A549 (cell line): ENCODE data around the gene CPNE7. TPM values are rescaled to one million over a fixed set of nuclear protein-coding genes. Genes with fewer than 3 reads are reported as not detected.
"Not testable (repeated sequence)": the region's sequence is repeated elsewhere in the genome, so short reads cannot be mapped to it uniquely, and the experiment has no call there.

Source experiments
- ATAC-seq, 2 experiments: fragments of 200-7000 bp in 1 of 2; fragments of >200 bp in 1 of 2; cut with Nextera tagmentation in 1 of 2; cut with Tn5 transposase in 1 of 2; 3 replicates each; pipeline versions ENCODE4 v1.8.0 to v1.9.1; 2018 to 2020; ENCODE audit warnings: mild to moderate bottlenecking in 1 of 2, moderate library complexity in 1 of 2
- CTCF ChIA-PET: fragments of 300-600 bp; sonication (Branson Sonifier 250); formaldehyde crosslinking; extraction: SDS; loops from one replicate; lab custom pipeline; 2021; ENCODE audit warnings: antibody characterized with exemption, inconsistent platforms; lab: Yijun Ruan, JAX
- POLR2A ChIA-PET: fragments of 350-600 bp; formaldehyde crosslinking; extraction: SDS; loops from one replicate; lab custom pipeline; 2021; ENCODE audit warnings: antibody characterized with exemption, inconsistent platforms; lab: Yijun Ruan, JAX
- DNase-seq, 2 experiments: peaks; one replicate each; pipeline versions ENCODE4 v3.0.0 to v3.0.0-alpha.2; 2011 to 2016; ENCODE audit warnings: low read depth in 1 of 2, low spot score in 1 of 2
- FAIRE-seq: peaks from 2 replicates; lab custom pipeline; 2011; peaks lifted over from hg19 to GRCh38; lab: Jason Lieb, UNC
- H3K27ac ChIP-seq, 2 experiments: fragments of >200 bp; sonication (Bioruptor Twin); formaldehyde crosslinking; 3 replicates each; pipeline ENCODE4 v1.5.1; 2016 to 2017
- H3K4me1 ChIP-seq: fragments of >200 bp; sonication (Bioruptor Twin); formaldehyde crosslinking; 3 replicates; pipeline ENCODE4 v1.6.1; 2016
- H3K4me2 ChIP-seq: fragments of >200 bp; sonication (Bioruptor Twin); formaldehyde crosslinking; 3 replicates; pipeline ENCODE4 v1.6.1; 2016
- H3K4me3 ChIP-seq: fragments of >200 bp; sonication (Bioruptor Twin); formaldehyde crosslinking; 3 replicates; pipeline ENCODE4 v1.5.1; 2016
- H3K9me3 ChIP-seq: fragments of >200 bp; sonication (Bioruptor Twin); formaldehyde crosslinking; 3 replicates; pipeline ENCODE4 v1.6.1; 2016
- CEBPB ChIP-seq, 2 experiments: fragments of >200 bp in 1 of 2; sonication (Bioruptor Twin) in 1 of 2; formaldehyde crosslinking in 1 of 2; IDR thresholded peaks; 2 replicates each; pipeline ENCODE4 v1.6.1; 2012 to 2016
- CHD2 ChIP-seq: fragments of 150-350 bp; IDR thresholded peaks from 2 replicates; pipeline ENCODE4 v1.6.1; 2014; ENCODE audit warnings: low read length; ENCODE audit not compliant: partially characterized antibody
- FOSB ChIP-seq: fragments of 250-450 bp; sonication (Bioruptor Pico); IDR thresholded peaks from 2 replicates; pipeline ENCODE4 v1.5.0; 2020; ENCODE audit warnings: mild to moderate bottlenecking, moderate library complexity
- FOXS1 ChIP-seq: fragments of 250-450 bp; sonication (Bioruptor Pico); IDR thresholded peaks from 2 replicates; pipeline ENCODE4 v1.5.0; 2020; ENCODE audit warnings: mild to moderate bottlenecking, moderate library complexity
- GATA3 ChIP-seq: IDR thresholded peaks from 2 replicates; pipeline ENCODE4 v1.6.1; 2012; ENCODE audit warnings: borderline replicate concordance
- HDAC2 ChIP-seq: fragments of 200-600 bp; sonication (generic); IDR thresholded peaks from 2 replicates; pipeline ENCODE4 v1.6.1; 2016
- HOXB5 ChIP-seq: fragments of 250-450 bp; sonication (Bioruptor Pico); IDR thresholded peaks from 2 replicates; pipeline ENCODE4 v1.5.0; 2020; ENCODE audit warnings: mild to moderate bottlenecking, moderate library complexity
- JUN ChIP-seq, 2 experiments: fragments of >200 bp; sonication (Bioruptor Twin); formaldehyde crosslinking; IDR thresholded peaks; 2 replicates in 1 of 2; 3 replicates in 1 of 2; pipeline ENCODE4 v1.6.1; 2016 to 2017
- KDM1A ChIP-seq: fragments of 200-600 bp; sonication (generic); IDR thresholded peaks from 2 replicates; pipeline ENCODE4 v1.6.1; 2016; ENCODE audit warnings: low read depth, mild to moderate bottlenecking
- POLR2A ChIP-seq: IDR thresholded peaks from 2 replicates; pipeline ENCODE4 v1.6.1; 2012; ENCODE audit warnings: mild to moderate bottlenecking, low read length
- RNF2 ChIP-seq: fragments of 200-600 bp; sonication (generic); IDR thresholded peaks from 2 replicates; pipeline ENCODE4 v1.6.1; 2016; ENCODE audit warnings: low read depth, mild to moderate bottlenecking, antibody characterized with exemption, moderate library complexity, borderline replicate concordance
- TP53 ChIP-seq: fragments of 250-450 bp; sonication (Bioruptor Pico); IDR thresholded peaks from 2 replicates; pipeline ENCODE4 v1.5.0; 2021; ENCODE audit warnings: mild to moderate bottlenecking, moderate library complexity
- ZFP36 ChIP-seq: fragments of 450-650 bp; IDR thresholded peaks from 2 replicates; pipeline ENCODE4 v1.6.1; 2014; ENCODE audit warnings: borderline replicate concordance; ENCODE audit not compliant: partially characterized antibody
- ZNF302 ChIP-seq: fragments of 250-450 bp; sonication (Bioruptor Pico); IDR thresholded peaks from 2 replicates; pipeline ENCODE4 v1.9.0; 2021; ENCODE audit warnings: inconsistent platforms, mild to moderate bottlenecking, moderate library complexity
- WGBS: methylation state at CpG from one replicate; pipeline ENCODE4 v1.1.6; 2017; ENCODE audit errors: missing lambda C conversion rate; 5-methylcytosine and 5-hydroxymethylcytosine counted together
- polyA plus RNA-seq, 4 experiments: library from polyadenylated mRNA; depleted of rRNA in 3 of 4; stranded (reverse); fragments of >200 nt; fragmentation: RNase III in 1 of 4; extraction: RNeasy Plus Mini Kit Qiagen cat#74134 plus additional on column Dnase treatment in 1 of 4; gene quantifications; 2 replicates in 3 of 4; 3 replicates in 1 of 4; pipeline ENCODE4 v1.2.3, GENCODE V29; 2011 to 2017
- TF ChIP-seq, protein P1 (sequence below): fragments of >200 bp; sonication (Bioruptor Twin); formaldehyde crosslinking; IDR thresholded peaks from 3 replicates; pipeline ENCODE4 v1.6.1; 2016
- TF ChIP-seq, protein P2 (sequence below): fragments of 250-450 bp; sonication (Bioruptor Pico); IDR thresholded peaks from 2 replicates; pipeline ENCODE4 v1.5.0; 2020; ENCODE audit warnings: low read depth, mild to moderate bottlenecking, moderate library complexity

Gene CPNE7
- polyA plus RNA-seq, 2 of the 4 experiments (the other 2 are of a cell fraction), result 22.8 to 45.2 TPM

GRCh38 chr16:89569506-89570341 is 5.8 kb upstream of the CPNE7 start:
- DNase-seq (no peak), FAIRE-seq (no peak), ATAC-seq (peak; percentile 1 to 7; a peak in 4 of 6 replicates)
- H3K27ac ChIP-seq, result no peak overlapping the region
- H3K4me3 ChIP-seq, result no peak overlapping the region
- H3K4me2 ChIP-seq, result no peak overlapping the region
- H3K4me1 ChIP-seq, result peaks cover 22% of the 10 kb centered on the region
- ChIA-PET CTCF (interaction anchor here (0.9 to 4.9 kb wide), 3 partner anchors 72 to 111 kb away, joined by 3 to 25 read pairs (median 4); no protein-coding TSS in a partner anchor), POLR2A (interaction anchor here (0.8 kb wide), 1 partner anchor 130 kb away, joined by 3 read pairs; no protein-coding TSS in a partner anchor)
- no peaks in the 10 kb centered on the region for H3K9me3 ChIP-seq
- 65% methylated on average over 14 of the region's 23 CpGs for WGBS
- TF ChIP-seq POLR2A, result no peak
- TF ChIP-seq, protein P1, sequence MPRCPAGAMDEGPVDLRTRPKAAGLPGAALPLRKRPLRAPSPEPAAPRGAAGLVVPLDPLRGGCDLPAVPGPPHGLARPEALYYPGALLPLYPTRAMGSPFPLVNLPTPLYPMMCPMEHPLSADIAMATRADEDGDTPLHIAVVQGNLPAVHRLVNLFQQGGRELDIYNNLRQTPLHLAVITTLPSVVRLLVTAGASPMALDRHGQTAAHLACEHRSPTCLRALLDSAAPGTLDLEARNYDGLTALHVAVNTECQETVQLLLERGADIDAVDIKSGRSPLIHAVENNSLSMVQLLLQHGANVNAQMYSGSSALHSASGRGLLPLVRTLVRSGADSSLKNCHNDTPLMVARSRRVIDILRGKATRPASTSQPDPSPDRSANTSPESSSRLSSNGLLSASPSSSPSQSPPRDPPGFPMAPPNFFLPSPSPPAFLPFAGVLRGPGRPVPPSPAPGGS, result no peak
- no peak for TF ChIP-seq HDAC2

DNA sequence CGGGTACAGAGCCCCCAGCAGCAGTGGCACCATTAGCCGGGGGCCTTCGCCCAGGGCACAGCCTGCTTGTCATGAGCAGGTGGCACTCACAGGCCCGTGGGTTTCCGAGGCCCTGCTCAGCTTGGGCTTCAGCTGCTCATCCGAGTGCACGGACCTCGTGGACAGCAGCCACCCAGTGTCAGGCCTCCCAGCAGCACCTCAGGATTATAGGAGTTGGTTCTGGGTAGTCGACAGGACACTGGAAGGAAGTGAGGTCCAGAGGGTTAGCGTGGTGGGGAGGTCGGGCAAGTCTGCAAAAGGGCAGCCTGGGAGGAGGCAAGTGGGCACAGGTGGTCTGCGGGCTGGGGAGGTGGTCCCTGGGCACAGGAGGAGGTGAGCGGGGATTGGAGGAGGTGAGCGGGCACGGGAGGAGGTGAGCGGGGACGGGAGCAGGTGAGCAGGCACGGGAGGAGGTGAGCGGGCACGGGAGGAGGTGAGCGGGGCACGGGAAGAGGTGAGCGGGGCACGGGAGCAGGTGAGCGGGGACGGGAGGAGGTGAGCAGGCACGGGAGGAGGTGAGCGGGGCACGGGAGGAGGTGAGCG is 5.1 kb upstream of the CPNE7 start:
- no peak for ATAC-seq
- FAIRE-seq, result no peak
- ChIA-PET POLR2A (no interaction called here), CTCF (interaction anchor here (0.9 to 1.0 kb wide), 2 partner anchors 71 to 112 kb away, joined by 3 to 4 read pairs; no protein-coding TSS in a partner anchor)
- 75% methylated on average over 18 of the region's 30 CpGs for WGBS
- peaks cover 15% of the 10 kb centered on the region for H3K4me1 ChIP-seq
- TF ChIP-seq, protein P2, sequence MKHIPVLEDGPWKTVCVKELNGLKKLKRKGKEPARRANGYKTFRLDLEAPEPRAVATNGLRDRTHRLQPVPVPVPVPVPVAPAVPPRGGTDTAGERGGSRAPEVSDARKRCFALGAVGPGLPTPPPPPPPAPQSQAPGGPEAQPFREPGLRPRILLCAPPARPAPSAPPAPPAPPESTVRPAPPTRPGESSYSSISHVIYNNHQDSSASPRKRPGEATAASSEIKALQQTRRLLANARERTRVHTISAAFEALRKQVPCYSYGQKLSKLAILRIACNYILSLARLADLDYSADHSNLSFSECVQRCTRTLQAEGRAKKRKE (CRISPR knock-in tag), result no peak
- TF ChIP-seq CEBPB (IDR thresholded peaks at IDR 0.05), result no peak
- TF ChIP-seq GATA3, result no peak
- TF ChIP-seq, protein P1, result no peak
- no peak for TF ChIP-seq FOXS1 (CRISPR knock-in tag)
- no peak for TF ChIP-seq JUN (IDR thresholded peaks at IDR 0.05)
- TF ChIP-seq KDM1A, result no peak
- no peak for TF ChIP-seq CHD2
- TF ChIP-seq FOSB (CRISPR knock-in tag), result no peak
- no peak for TF ChIP-seq RNF2
- TF ChIP-seq HOXB5 (CRISPR knock-in tag), result no peak
- no peak for TF ChIP-seq TP53 (CRISPR knock-in tag)
- H3K4me3 ChIP-seq, result no peak overlapping the region
- H3K4me2 ChIP-seq, result no peak overlapping the region
- H3K27ac ChIP-seq, result no peak overlapping the region
- H3K9me3 ChIP-seq, result no peaks in the 10 kb centered on the region
- DNase-seq, result no peak

- DNase-seq, H3K4me3 ChIP-seq, H3K27ac ChIP-seq, H3K4me1 ChIP-seq, CTCF ChIA-PET, H3K9me3 ChIP-seq, H3K4me2 ChIP-seq, POLR2A ChIA-PET, FAIRE-seq, ATAC-seq: not testable (repeated sequence)
- 80% methylated on average over 7 of the region's 36 CpGs for WGBS
These were observed 4.5 kb upstream of the CPNE7 start for GRCh38 chr16:89570983-89571598.

DNA sequence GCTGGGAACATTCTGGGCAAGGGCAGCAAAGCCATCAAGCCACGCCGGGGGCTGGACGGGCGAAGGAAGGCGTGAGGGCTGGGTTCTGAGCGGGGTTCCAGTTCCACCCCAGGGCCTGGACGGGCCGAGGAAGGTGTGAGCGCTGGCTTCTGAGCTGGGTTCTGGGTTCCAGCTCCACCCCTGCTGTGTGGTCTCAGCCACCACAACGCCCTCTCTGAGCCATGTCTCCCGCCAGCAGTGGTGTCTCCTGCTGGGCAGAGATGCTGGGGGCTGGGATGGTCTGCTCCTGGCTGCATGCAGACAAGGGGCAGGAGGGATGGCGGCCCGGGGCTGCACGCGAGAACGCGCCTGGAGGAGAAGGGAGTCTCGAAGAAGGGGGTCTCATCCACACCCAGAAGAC is 3.9 kb upstream of the CPNE7 start:
- ATAC-seq (no peak), FAIRE-seq (no peak), DNase-seq (no peak)
- TF ChIP-seq ZNF302 (no peak), ZFP36 (peak; percentile 71)
- WGBS, result 90% methylated on average over 16 of the region's 18 CpGs
- CTCF ChIA-PET, result no interaction called here
- H3K4me2 ChIP-seq, result no peak overlapping the region
- H3K9me3 ChIP-seq, result no peaks in the 10 kb centered on the region
- peaks cover 13% of the 10 kb centered on the region for H3K4me1 ChIP-seq
- no peak overlapping the region for H3K27ac ChIP-seq
- no peak overlapping the region for H3K4me3 ChIP-seq
- POLR2A ChIA-PET, result no interaction called here
